GM19238 (cell line): ENCODE results near the gene GPT2.

Source experiments
- DNase-seq: peaks from one replicate; pipeline ENCODE4 v3.0.0; 2011; ENCODE audit warnings: low spot score; ENCODE audit not compliant: insufficient read length

The GPT2 gene

GRCh38 chr16:46896314-46896968 lies 12.3 kb downstream of the GPT2 start:
- no peak for DNase-seq

GRCh38 chr16:46897471-46897870 lies 13.3 kb downstream of the GPT2 start:
- DNase-seq, result no peak

- DNase-seq, result no peak
Observed at GRCh38 chr16:46898006-46898405, 13.8 kb downstream of the GPT2 start.

- no peak for DNase-seq
Observed at GRCh38 chr16:46899443-46900143, 15.4 kb downstream of the GPT2 start.

- no peak for DNase-seq
Observed at GRCh38 chr16:46900455-46901235, 16.5 kb downstream of the GPT2 start.

- no peak for DNase-seq
Observed at GRCh38 chr16:46901709-46902108, 17.5 kb downstream of the GPT2 start.

GRCh38 chr16:46903255-46903905 lies 19.2 kb downstream of the GPT2 start:
- no peak for DNase-seq

GRCh38 chr16:46904471-46904870 lies 20.3 kb downstream of the GPT2 start:
- no peak for DNase-seq

GRCh38 chr16:46906360-46907060 lies 22.3 kb downstream of the GPT2 start:
- no peak for DNase-seq

GRCh38 chr16:46907061-46907774 lies 23.1 kb downstream of the GPT2 start:
- no peak for DNase-seq

GRCh38 chr16:46908540-46909372 lies 24.6 kb downstream of the GPT2 start:
- DNase-seq, result peak; percentile 59

GRCh38 chr16:46911038-46911437 lies 26.9 kb downstream of the GPT2 start:
- peak; percentile 53 for DNase-seq

- no peak for DNase-seq
Observed at GRCh38 chr16:46911650-46912049, 27.5 kb downstream of the GPT2 start.

GRCh38 chr16:46914556-46915201 lies 30.5 kb downstream of the GPT2 start:
- no peak for DNase-seq

GRCh38 chr16:46915483-46916025 lies 31.4 kb downstream of the GPT2 start:
- no peak for DNase-seq

- no peak for DNase-seq
Observed at GRCh38 chr16:46916980-46917379, 32.8 kb downstream of the GPT2 start.

GRCh38 chr16:46918400-46918799 lies 34.2 kb downstream of the GPT2 start:
- no peak for DNase-seq

GRCh38 chr16:46918905-46919792 lies 35.0 kb downstream of the GPT2 start:
- DNase-seq, result peak; percentile 76
